Panc1 (cell line): Measurements from ENCODE around the gene GRM1. TPM values are rescaled to one million over a fixed set of nuclear protein-coding genes. Genes with fewer than 3 reads are reported as not detected.

Experiments
- ATAC-seq: fragments of 200-7000 bp; cut with Tn5 transposase; 2 replicates; pipeline ENCODE4 v1.9.1; 2020; ENCODE audit warnings: mild to moderate bottlenecking, moderate library complexity
- Bru-seq: library from RNA; stranded (reverse); fragments of 400-500 nt; gene quantifications from one replicate; lab custom pipeline; 2021; lab: Mats Ljungman, UMichigan
- BruChase-seq, 2 experiments: library from RNA; stranded (reverse); fragments of 400-500 nt; gene quantifications; one replicate each; lab custom pipeline; 2021; lab: Mats Ljungman, UMichigan
- BruUV-seq: library from RNA; stranded (reverse); fragments of 400-500 nt; replicated peaks from 2 replicates; lab custom pipeline; 2021; lab: Mats Ljungman, UMichigan
- CTCF ChIA-PET: fragments of 300-600 bp; sonication (Branson Sonifier 250); formaldehyde crosslinking; loops from one replicate; lab custom pipeline; 2022; ENCODE audit warnings: antibody characterized with exemption; lab: Charles Lee
- POLR2A ChIA-PET: fragments of 300-600 bp; sonication (Branson Sonifier 250); formaldehyde crosslinking; loops from one replicate; lab custom pipeline; 2022; ENCODE audit warnings: antibody characterized with exemption; lab: Charles Lee
- DNase-seq: peaks from one replicate; pipeline ENCODE4 v3.0.0-alpha.2; 2010; ENCODE audit warnings: low read depth, low spot score
- H3K27ac ChIP-seq: 2 replicates; pipeline ENCODE4 v1.5.1; 2011; ENCODE audit warnings: mild to moderate bottlenecking, low read length, inconsistent platforms
- H3K27me3 ChIP-seq: fragments of 200-500 bp; sonication (Bioruptor generic); 2 replicates; pipeline ENCODE4 v1.6.0; 2014; ENCODE audit warnings: low read length, inconsistent platforms; ENCODE audit not compliant: control insufficient read depth, insufficient read depth
- H3K36me3 ChIP-seq: fragments of 200-500 bp; sonication (Bioruptor generic); 2 replicates; pipeline ENCODE4 v1.5.1; 2014; ENCODE audit warnings: inconsistent platforms, mild to moderate bottlenecking, low read length, moderate library complexity; ENCODE audit not compliant: control insufficient read depth, insufficient read depth
- H3K4me1 ChIP-seq: 2 replicates; pipeline ENCODE4 v1.5.1; 2011; ENCODE audit warnings: inconsistent platforms, mild to moderate bottlenecking, low read length, moderate library complexity; ENCODE audit not compliant: control insufficient read depth, insufficient read depth
- H3K4me3 ChIP-seq, 2 experiments: 2 replicates each; pipeline ENCODE4 v1.5.1; 2011 to 2012; ENCODE audit warnings: low read depth in 2 of 2, low read length in 2 of 2, mild to moderate bottlenecking in 2 of 2, inconsistent platforms in 1 of 2, moderate library complexity in 1 of 2
- H3K9me3 ChIP-seq: fragments of 200-500 bp; sonication (Bioruptor generic); 2 replicates; pipeline ENCODE4 v1.5.1; 2014; ENCODE audit warnings: low read depth, mild to moderate bottlenecking, inconsistent platforms, low read length, moderate library complexity; ENCODE audit not compliant: control insufficient read depth, insufficient read depth
- CTCF ChIP-seq: fragments of 450-650 bp; IDR thresholded peaks from 2 replicates; pipeline ENCODE4 v1.5.1; 2017; ENCODE audit warnings: mild to moderate bottlenecking
- POLR2AphosphoS5 ChIP-seq: IDR thresholded peaks from 2 replicates; pipeline ENCODE4 v1.6.1; 2012; ENCODE audit warnings: mild to moderate bottlenecking, low read depth, low read length, moderate library complexity
- REST ChIP-seq, 2 experiments: IDR thresholded peaks; 2 replicates each; pipeline ENCODE4 v1.6.1; 2011 to 2012; ENCODE audit warnings: low read depth in 2 of 2, control low read depth in 1 of 2, low read length in 1 of 2, mild to moderate bottlenecking in 1 of 2, moderate library complexity in 1 of 2; ENCODE audit not compliant: insufficient read depth in 1 of 2
- SIN3A ChIP-seq: IDR thresholded peaks from 2 replicates; pipeline ENCODE4 v1.6.1; 2012; ENCODE audit warnings: low read depth, mild to moderate bottlenecking, low read length, moderate library complexity, borderline replicate concordance; ENCODE audit not compliant: insufficient read depth
- TCF7L2 ChIP-seq: IDR thresholded peaks from 2 replicates; pipeline ENCODE4 v1.6.1; 2011; ENCODE audit warnings: mild to moderate bottlenecking, low read depth, low read length, inconsistent platforms
- in situ Hi-C: cut with HindIII; loops from 2 replicates; pipeline ENCODE4 v1.10.0; 2016; ENCODE audit warnings: low sequenced_read_pairs, low pct_unique_long_range_greater_than_20kb
- intact Hi-C: fragments of 100-400 bp; cut with micrococcal nuclease; formaldehyde crosslinking; loops from one replicate; pipeline ENCODE4 v1.10.0; 2022; ENCODE audit not compliant: unreplicated experiment
- long read RNA-seq: library from polyadenylated mRNA; unstranded; transcript quantifications from one replicate; pipeline ENCODE4 v2.0.0, GENCODE V29; 2021; ENCODE audit not compliant: unreplicated experiment
- polyA plus RNA-seq: library from polyadenylated mRNA; unstranded; fragments of >200 nt; gene quantifications from one replicate; pipeline ENCODE4 v1.2.1, GENCODE V29; 2012; ENCODE audit warnings: missing spikeins; ENCODE audit not compliant: insufficient read length
- total RNA-seq: library from RNA; stranded (reverse); gene quantifications from one replicate; pipeline ENCODE4 v1.2.1, GENCODE V29; 2021; ENCODE audit not compliant: unreplicated experiment

Gene GRM1
- not detected for total RNA-seq
- not detected for polyA plus RNA-seq
- Bru-seq, nascent RNA, result percentile 1 among the genes with signal in this experiment
- BruChase-seq, experiment 1, labeled RNA remaining after a 2-hour chase, result percentile 3 among the genes with signal in this experiment
- BruChase-seq, experiment 2, labeled RNA remaining after a 6-hour chase, result percentile 3 among the genes with signal in this experiment
- long read RNA-seq, result 0 reads

- ATAC-seq, result no peak
- intact Hi-C loops, result no loop called here
- no TSS peak for BruUV-seq
- DNase-seq, result no peak
- POLR2A ChIA-PET, result no interaction called here
- Histone ChIP-seq H3K9me3 (no peaks in the 10 kb centered on the region), H3K27me3 (peaks cover 9% of the 10 kb centered on the region), H3K4me3 (no peak within 1 kb of the TSS), H3K4me1 (no peaks in the 10 kb centered on the region), H3K36me3 (no peaks in the 10 kb centered on the region), H3K27ac (no peak within 1 kb of the TSS)
- CTCF ChIA-PET, result no interaction called here
- TF ChIP-seq TCF7L2, result no peak
- TF ChIP-seq CTCF, result no peak
- no peak for TF ChIP-seq REST (IDR thresholded peaks at IDR 0.05; ENCODE audit: insufficient read depth in 1 of 2, low read depth in 2 of 2, low read length in 1 of 2)
- TF ChIP-seq SIN3A, result no peak
- no peak for TF ChIP-seq POLR2AphosphoS5
- in situ Hi-C loops, result no loop called here
Measured at GRCh38 chr6:146028851-146029572, at the start of gene GRM1. TSS of gene GRM1 (plus strand) at chr6:146029062. CDS start at chr6:146029518, 456 bp downstream.

GRCh38 chr6:146009338-146009737 is 19.5 kb upstream of the GRM1 start:
- in situ Hi-C loops, result no loop called here
- BruUV-seq, result no TSS peak

More at GRCh38 chr6:146009338-146009737, 19.5 kb upstream of the GRM1 start:
- DNase-seq (no peak), ATAC-seq (no peak)
- Histone ChIP-seq H3K4me3 (no peak overlapping the region), H3K27me3 (no peaks in the 10 kb centered on the region), H3K9me3 (0 out of 2 replicates have a peak, but pooled peaks cover 3% of the 10 kb centered on the region), H3K36me3 (no peaks in the 10 kb centered on the region), H3K4me1 (no peaks in the 10 kb centered on the region), H3K27ac (no peak overlapping the region)
- CTCF ChIA-PET, result no interaction called here
- POLR2A ChIA-PET, result no interaction called here
- intact Hi-C loops, result no loop called here
- no peak for TF ChIP-seq POLR2AphosphoS5
- TF ChIP-seq TCF7L2, result no peak
- TF ChIP-seq CTCF, result no peak
- no peak for TF ChIP-seq REST (IDR thresholded peaks at IDR 0.05; ENCODE audit: insufficient read depth in 1 of 2, low read depth in 2 of 2, low read length in 1 of 2)
- TF ChIP-seq SIN3A, result no peak
